Renal pelvis (tissue), 4 donors: ENCODE data around the gene SEMA4F. TPM values are rescaled to one million over a fixed set of nuclear protein-coding genes. Genes with fewer than 3 reads are reported as not detected.

Experiments
- DNase-seq: peaks from one replicate; pipeline ENCODE4 v3.0.0-alpha.2; 2013
- polyA plus RNA-seq, 3 donors: library from polyadenylated mRNA; unstranded; fragments of 120-200 nt; gene quantifications; one replicate each; pipeline ENCODE4 v1.2.1, GENCODE V29; 2013; ENCODE audit not compliant: insufficient read length in 3 of 3

SEMA4F gene
- polyA plus RNA-seq, 3 donors, result 6.8 to 8.7 (median 7.4) TPM

- no peak for DNase-seq
Observed at GRCh38 chr2:74704216-74704615, 50.2 kb downstream of the SEMA4F start.

DNA sequence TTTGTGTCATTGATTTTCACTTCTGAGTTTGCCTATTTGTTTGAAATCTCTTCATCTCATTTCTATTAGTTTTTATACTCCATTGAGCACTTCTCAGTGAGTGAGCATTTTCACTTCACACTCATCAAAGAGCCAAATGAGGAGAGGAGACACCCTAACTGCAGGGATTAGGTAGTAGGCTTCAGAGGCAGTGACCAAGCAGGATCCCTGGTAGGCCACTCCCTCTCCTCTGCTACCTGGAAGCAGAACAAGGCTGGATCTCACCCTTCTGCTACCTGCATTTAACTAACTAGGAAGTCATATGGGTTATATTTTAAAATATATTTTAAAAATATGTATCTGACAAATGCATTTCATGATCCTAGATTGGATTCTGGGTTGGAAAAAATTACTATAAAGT is 52.7 kb downstream of the SEMA4F start:
- no peak for DNase-seq

DNA sequence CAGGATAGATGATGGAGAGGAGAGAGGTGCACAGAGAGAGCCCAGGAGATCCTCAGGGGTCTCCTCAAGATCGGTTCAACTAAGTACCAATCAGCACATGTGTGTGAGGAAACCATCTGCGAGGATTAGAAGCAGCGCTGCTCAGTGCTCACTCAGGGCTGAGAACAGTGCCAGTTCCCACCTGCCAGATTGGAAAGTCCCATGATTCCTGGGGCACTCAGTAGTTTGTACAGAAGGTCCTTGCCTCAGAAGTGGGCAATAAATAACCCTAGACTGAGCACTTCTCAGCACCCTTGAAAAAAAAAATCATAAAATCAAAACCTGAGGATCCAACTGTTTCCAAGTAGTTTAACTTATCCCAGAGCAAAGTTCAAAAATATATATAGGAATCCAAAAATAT is 53.8 kb downstream of the SEMA4F start:
- no peak for DNase-seq

DNA sequence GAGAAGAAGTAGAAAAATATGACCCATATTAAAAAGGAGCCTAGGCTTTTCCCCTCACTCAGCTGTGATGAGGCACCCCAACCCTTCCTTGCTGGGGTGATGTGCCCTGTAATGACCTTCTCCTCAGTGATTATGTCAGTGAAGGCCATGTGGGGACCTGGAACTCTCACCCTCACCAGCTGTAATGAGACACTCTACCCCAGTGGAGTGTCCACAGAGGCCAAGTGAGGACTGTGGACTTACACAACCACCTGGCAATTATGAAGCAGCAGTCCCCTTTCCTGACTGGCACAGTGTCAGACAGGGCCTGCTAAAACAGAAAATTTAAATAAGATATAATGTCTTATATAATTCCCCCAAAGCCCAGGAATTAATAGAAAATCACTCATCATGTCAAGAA is 54.2 kb downstream of the SEMA4F start:
- DNase-seq, result no peak

DNA sequence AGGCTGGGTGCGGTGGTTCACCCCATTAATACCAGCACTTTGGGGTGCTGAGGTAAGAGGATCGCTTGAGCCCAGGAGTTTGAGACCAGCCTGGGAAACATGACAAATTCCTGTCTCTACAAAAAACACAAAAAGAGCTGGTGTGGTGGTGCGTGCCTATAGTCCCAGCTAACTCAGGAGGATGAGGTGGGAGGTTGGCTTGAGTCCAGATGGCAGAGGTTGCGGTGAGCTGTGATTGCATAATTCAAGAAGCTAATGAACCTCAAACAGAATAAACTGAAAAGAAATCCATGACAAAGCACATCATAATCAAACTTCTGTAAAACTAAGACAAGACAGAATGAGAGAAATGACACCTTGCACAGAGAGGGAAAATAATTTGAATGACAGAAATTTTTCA is 54.8 kb downstream of the SEMA4F start:
- no peak for DNase-seq

- no peak for DNase-seq
Observed at GRCh38 chr2:74712223-74713053, 58.4 kb downstream of the SEMA4F start.

DNA sequence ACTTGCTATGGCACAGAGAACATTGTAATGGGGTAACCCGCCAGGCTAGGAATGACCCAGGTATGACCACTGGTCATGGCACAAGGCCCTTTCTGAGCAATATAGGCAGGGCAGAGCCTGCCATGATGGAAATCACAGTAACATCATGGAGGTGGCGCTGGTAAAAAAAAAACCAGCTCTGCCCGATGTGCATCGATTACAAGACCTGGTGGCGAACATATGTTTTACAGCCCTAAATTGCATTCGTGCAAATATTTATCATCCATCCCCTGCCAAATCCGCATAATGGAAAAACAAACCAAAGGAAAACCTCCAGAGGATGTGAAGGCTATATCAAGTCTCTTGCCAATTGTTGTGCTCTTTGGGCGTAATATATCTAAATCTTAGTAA is 60.6 kb downstream of the SEMA4F start:
- DNase-seq, result no peak

DNA sequence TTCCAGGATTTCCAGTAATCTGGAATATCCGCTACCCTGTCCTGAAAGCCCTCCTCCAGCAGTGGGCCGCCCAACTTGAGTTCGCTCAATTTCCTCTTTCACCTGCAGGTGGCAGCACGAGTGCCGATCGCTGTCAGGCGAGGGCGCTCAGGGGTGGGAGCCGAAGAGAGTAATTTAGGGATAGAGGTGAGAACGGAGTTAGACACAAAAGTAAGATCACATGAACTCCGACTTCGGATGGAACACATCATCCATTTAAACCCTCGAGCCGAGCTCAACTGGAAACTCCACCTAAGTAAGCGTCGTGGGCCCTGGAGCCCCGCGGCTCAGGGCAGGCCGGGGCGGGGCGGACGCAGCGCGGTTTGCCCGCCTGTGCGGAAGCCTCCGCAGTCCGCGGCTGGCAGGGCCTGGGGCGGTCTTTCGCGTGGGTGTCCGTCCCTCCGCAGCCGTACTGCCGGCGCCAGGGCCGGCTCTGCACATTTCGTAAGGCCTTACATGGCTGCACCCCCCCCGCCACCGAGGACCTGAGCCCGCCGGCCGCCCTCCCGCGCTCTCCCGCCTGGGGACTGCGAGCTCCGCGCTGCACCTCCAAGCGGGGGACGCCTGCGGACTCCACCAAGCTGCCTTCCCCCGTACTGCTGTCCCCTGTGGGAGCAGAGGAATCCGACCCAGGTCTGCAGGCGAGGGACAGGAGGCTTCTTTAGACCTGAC is 61.2 kb downstream of the SEMA4F start:
- peak; percentile 80 for DNase-seq

- DNase-seq, result no peak
Observed at GRCh38 chr2:74715880-74716279, 61.8 kb downstream of the SEMA4F start.

GRCh38 chr2:74719066-74719465 is 65.0 kb downstream of the SEMA4F start:
- DNase-seq, result no peak

DNA sequence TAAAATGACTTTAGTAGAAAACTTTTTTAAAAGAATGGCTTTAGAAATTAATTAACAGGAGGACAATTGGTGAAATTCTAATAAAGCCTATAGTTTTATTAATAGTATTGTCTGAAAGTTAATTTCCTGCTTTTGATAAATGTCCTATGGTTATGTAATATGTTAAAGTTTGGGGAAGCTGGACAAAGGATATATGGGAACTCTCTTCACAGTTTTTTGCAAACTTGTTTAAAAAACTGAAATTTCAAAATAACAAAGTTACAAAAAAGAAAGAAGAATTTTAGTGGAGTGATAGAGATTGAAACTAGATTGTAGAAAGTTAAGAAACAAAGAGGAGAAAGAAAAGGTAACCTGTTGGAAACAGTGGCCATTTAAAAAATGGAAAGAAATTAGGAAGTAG is 67.3 kb downstream of the SEMA4F start:
- no peak for DNase-seq

GRCh38 chr2:74724496-74724895 is 70.4 kb downstream of the SEMA4F start:
- no peak for DNase-seq

- no peak for DNase-seq
Observed at GRCh38 chr2:74725287-74725686, 71.2 kb downstream of the SEMA4F start.

- DNase-seq, result no peak
Observed at GRCh38 chr2:74728842-74729241, 74.8 kb downstream of the SEMA4F start.

GRCh38 chr2:74730530-74730929 is 76.5 kb downstream of the SEMA4F start:
- no peak for DNase-seq

Other genes with a start within 250 kb of the SEMA4F start
- 1 to 10 TPM; 8.4 to 9.2 (median 8.5) TPM for gene C2orf81, start 232.6 kb upstream of the SEMA4F start, polyA plus RNA-seq
- gene WDR54, start 232.5 kb upstream of the SEMA4F start, polyA plus RNA-seq, result 10 to 100 TPM; 38.6 to 44.6 (median 43.7) TPM
- 10 to 100 TPM; 77.2 to 92.8 (median 82.4) TPM for gene RTKN, start 212.3 kb upstream of the SEMA4F start, polyA plus RNA-seq
- 10 to 100 TPM; 26.5 to 38.9 (median 28.7) TPM for gene INO80B, start 199.2 kb upstream of the SEMA4F start, polyA plus RNA-seq
- gene WBP1, start 195.8 kb upstream of the SEMA4F start, polyA plus RNA-seq, result 100 to 1,000 TPM; 126 to 130 (median 127) TPM
- 10 to 100 TPM; 48.8 to 60.1 (median 49.3) TPM for gene MOGS, start 188.9 kb upstream of the SEMA4F start, polyA plus RNA-seq
- gene MRPL53, start 181.6 kb upstream of the SEMA4F start, polyA plus RNA-seq, result 10 to 100 TPM; 52.0 to 74.4 (median 62.3) TPM
- 10 to 100 TPM; 10.2 to 18.6 (median 17.1) TPM for gene CCDC142, start 171.2 kb upstream of the SEMA4F start, polyA plus RNA-seq
- 10 to 100 TPM; 29.3 to 36.0 (median 34.1) TPM for gene TTC31, start 171.2 kb upstream of the SEMA4F start, polyA plus RNA-seq
- 1 to 10 TPM; 3.1 to 7.9 (median 3.9) TPM for gene LBX2, start 154.6 kb upstream of the SEMA4F start, polyA plus RNA-seq
- 10 to 100 TPM; 25.2 to 29.2 (median 27.8) TPM for gene PCGF1, start 146.6 kb upstream of the SEMA4F start, polyA plus RNA-seq
- under 1 TPM; 0.06 to 0.17 (median 0.13) TPM for gene TLX2, start 139.8 kb upstream of the SEMA4F start, polyA plus RNA-seq
- gene DQX1, start 128.0 kb upstream of the SEMA4F start, polyA plus RNA-seq, result under 1 TPM; 0.21 to 0.57 (median 0.43) TPM
- 100 to 1,000 TPM; 106 to 113 (median 110) TPM for gene AUP1, start 124.5 kb upstream of the SEMA4F start, polyA plus RNA-seq
- 10 to 100 TPM; 34.8 to 37.9 (median 37.0) TPM for gene HTRA2, start 124.3 kb upstream of the SEMA4F start, polyA plus RNA-seq
- gene LOXL3, start 100.3 kb upstream of the SEMA4F start, polyA plus RNA-seq, result 10 to 100 TPM; 10.1 to 11.4 (median 11.4) TPM
- gene DOK1, start 99.5 kb upstream of the SEMA4F start, polyA plus RNA-seq, result 10 to 100 TPM; 10.1 to 11.0 (median 10.5) TPM
- 1 to 10 TPM in 1 of 3 donors, under 1 TPM in 2; 0.61 to 1.1 (median 0.75) TPM for gene M1AP, start 5.9 kb upstream of the SEMA4F start, polyA plus RNA-seq
- gene HK2, start 179.9 kb downstream of the SEMA4F start, polyA plus RNA-seq, result 10 to 100 TPM; 12.4 to 14.0 (median 12.5) TPM